Limb (tissue), 2 donors: ENCODE data around the gene TBC1D1.

Source experiments
- DNase-seq, 2 donors: peaks; one replicate each; pipeline ENCODE4 v3.0.0-alpha.2; 2016; ENCODE audit errors: extremely low spot score in 2 of 2

Gene TBC1D1

DNA sequence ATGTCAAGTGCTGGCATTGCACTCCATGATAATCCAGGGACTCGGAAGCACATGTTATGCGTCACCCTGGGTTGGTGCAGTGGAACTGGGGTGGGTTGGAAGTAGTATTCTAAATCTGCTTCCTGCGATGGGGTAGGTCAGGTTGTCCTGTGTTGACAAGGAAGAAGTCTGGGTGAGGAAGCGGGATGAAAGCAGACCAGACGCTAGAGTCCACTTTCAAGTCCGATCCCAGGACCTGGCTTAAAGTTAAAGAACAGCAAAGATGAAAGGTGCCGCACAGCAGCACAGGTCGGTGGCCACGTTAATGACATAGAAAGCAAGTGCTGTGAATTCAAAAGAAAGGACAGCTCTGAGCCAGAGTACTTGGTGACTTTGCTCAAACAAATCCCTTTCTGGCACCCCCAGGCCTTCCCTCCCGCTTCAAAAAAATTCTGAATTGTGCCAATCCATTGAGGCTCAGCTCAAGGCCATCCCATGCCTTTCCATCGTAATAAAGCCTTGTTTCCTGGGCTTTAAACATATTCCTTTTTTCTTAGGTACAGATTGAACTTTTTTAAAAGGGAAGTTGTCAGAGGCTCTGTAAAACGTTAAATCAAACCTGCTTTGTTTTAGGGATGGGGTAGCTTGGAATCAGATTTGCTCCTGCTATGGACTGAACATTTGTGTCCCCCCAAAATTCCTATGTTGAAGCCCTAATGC is 187.1 kb downstream of the TBC1D1 start:
- no peak for DNase-seq

GRCh38 chr4:38078590-38079421 is 187.9 kb downstream of the TBC1D1 start:
- DNase-seq = no peak

DNA sequence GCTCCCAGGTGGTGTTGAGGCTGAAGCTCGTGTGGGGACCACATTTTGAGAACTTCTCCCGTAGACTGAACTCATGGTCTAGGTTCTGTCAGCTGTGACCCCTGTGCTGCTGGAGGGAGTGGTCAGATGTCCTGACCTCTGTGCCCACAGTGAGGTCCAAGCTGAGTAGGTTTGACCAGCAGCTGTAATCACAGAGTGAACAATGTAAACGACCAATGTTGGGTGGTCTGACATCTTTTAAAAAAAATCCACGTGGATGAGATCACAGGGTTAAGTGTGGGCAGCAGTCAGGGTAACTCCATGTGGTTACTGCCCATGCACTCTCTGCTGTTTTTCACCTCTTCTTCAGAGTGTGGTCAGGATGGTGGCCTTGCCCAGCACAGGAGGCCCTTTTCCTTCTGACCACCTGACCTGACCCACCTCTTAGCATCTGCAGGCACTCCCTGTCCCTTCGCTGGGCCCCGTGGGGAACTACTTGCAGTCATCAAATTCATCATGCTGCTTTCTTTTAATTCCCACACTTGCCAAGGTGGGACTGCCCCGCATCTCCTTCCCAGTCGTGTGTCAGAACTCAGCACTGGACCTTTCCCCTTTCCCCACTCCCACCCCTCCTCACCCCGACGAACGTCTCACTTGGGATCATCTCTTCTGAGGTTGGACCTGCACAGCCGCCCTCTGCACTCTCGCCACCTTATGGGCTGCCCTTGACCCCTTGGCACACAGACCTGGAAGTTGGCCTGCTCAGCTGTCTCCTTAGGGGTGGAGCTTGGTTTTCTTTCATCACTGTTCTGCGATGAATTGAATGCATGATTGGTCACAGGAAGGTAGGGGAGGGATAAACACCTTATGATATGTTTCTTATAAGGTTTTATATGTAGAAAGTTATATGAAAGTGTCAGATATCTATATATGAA is 189.4 kb downstream of the TBC1D1 start:
- DNase-seq = no peak

DNA sequence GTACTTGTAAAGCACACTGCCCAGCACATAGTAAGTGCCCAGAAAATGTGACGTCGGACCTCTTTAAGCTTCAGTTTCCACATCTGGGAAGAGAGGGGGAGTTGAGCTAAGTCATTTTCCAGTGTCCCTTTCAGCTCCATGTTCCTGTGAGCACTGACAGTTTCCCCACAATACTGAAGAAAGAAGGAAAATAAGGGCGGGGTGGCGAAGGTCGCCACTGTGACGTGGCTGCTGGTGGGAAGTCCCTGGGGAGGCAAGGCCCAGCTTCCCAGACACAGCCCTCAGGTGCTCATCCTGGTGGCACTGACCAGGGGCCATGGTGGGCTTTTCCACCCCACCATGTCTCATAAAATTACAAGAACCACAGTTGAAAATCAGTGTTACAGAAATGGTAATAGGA is 191.1 kb downstream of the TBC1D1 start:
- no peak for DNase-seq

- no peak for DNase-seq
Observed at GRCh38 chr4:38082424-38083385, 191.8 kb downstream of the TBC1D1 start.

- DNase-seq = peak; percentile 58 to 79
Observed at GRCh38 chr4:38084877-38085711, 194.2 kb downstream of the TBC1D1 start.

- DNase-seq = no peak
Observed at GRCh38 chr4:38085751-38086150, 194.9 kb downstream of the TBC1D1 start.

GRCh38 chr4:38086151-38086848 is 195.4 kb downstream of the TBC1D1 start:
- DNase-seq = no peak

DNA sequence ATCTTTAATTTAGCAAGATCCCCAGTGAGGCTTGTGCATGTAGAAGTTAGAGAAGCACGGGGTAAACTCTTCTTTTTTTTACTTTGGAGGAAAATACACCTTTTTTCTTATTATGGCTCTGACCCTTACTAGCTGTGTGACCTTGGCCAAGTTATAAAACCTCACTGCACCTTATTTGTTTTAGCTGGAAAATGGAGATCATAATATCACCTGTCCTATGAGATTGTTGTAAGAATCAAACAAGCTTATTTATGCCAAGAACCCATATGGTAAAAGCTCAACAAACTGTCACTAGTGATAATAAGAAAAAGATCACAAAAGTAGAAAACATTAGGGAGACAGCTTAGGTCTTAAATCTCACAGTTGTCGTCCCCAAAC is 196.0 kb downstream of the TBC1D1 start:
- DNase-seq = no peak

- DNase-seq = no peak
Observed at GRCh38 chr4:38088321-38088720, 197.4 kb downstream of the TBC1D1 start.

- no peak for DNase-seq
Observed at GRCh38 chr4:38089961-38090360, 199.1 kb downstream of the TBC1D1 start.

GRCh38 chr4:38090455-38091246 is 199.8 kb downstream of the TBC1D1 start:
- no peak for DNase-seq

GRCh38 chr4:38091636-38092035 is 200.8 kb downstream of the TBC1D1 start:
- DNase-seq = no peak

DNA sequence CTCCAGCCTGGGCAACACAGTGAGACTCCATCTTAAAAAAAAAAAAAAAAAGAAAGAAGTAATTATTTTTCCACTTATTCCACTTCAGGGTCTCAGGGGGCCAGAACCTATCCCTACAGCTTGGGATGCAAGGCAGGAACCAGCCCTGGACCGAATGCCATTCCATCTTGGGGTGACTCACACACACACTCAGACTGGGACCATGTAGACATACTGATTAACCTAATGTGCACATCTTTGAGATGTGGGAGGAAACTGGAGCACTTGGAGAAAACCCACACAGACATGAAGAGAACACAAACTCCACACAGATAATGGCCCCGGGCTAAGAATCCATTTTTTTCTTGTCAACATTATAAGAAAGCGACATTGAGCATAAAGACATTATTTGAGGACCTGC is 201.8 kb downstream of the TBC1D1 start:
- no peak for DNase-seq

- DNase-seq = no peak
Observed at GRCh38 chr4:38094419-38094818, 203.5 kb downstream of the TBC1D1 start.

DNA sequence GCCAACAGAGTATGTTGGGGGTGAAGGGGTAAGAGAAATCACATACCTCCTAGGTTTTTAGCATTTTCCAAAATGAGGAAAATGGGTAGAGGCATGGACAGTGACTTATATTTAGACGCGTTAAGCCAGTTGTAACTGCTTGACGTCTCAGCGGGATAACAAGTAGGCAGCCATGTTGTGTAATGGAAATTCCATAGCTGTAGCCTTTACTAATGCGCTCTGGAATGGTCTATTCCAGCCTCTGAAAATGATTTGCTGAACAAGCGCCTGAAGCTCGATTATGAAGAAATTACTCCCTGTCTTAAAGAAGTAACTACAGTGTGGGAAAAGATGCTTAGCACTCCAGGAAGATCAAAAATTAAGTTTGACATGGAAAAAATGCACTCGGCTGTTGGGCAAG is 204.8 kb downstream of the TBC1D1 start:
- no peak for DNase-seq

- DNase-seq = no peak
Observed at GRCh38 chr4:38097818-38098217, 206.9 kb downstream of the TBC1D1 start.

DNA sequence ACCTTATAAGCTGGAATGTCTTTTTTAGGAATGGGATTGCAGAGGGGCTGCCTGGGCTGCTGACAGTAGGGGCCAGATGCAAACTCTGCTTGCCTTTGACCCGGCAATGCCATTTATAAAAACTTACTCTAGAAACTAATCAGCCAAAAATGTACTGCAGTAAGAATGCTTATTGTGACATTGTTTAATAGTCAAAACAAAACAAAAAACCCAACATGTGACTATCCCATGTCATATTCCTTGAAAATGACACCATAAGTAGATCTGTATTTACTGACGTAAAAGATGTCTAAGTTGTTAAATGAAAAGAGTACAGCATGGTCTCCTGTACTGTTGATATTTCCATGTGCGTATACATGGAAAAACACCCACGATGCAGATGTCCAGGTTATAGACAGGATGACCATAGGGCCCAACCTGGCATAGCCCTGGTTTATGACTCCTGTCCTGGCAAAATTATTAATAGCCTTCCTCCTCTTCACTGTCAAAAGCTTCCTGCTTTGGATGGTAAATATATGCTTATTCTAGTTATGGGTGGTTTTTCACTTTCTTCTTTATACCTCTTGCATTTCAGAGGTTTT is 208.2 kb downstream of the TBC1D1 start:
- no peak for DNase-seq
